K562 (cell line): ENCODE measurements around the gene VASH2. TPM values are rescaled to one million over a fixed set of nuclear protein-coding genes. Genes with fewer than 3 reads are reported as not detected.

Source experiments
- ATAC-seq: fragments of 200-7000 bp; cut with Tn5 transposase; 3 replicates; pipeline ENCODE4 v1.9.1; 2020; ENCODE audit warnings: moderate library complexity
- BruUV-seq: library from RNA; stranded (reverse); fragments of 400-500 nt; replicated peaks from 2 replicates; lab custom pipeline; 2021; lab: Mats Ljungman, UMichigan
- CTCF ChIA-PET: fragments of 300-600 bp; formaldehyde crosslinking; extraction: SDS; loops from one replicate; lab custom pipeline; 2021; ENCODE audit warnings: low intra/inter-chr PET ratio; lab: Yijun Ruan, JAX
- POLR2A ChIA-PET: fragments of 300-600, 350-650 bp; sonication (Branson Sonifier 250); formaldehyde crosslinking; extraction: SDS; loops from one replicate; lab custom pipeline; 2021; ENCODE audit warnings: antibody characterized with exemption, inconsistent platforms; lab: Yijun Ruan, JAX
- DNase-seq, 4 experiments: peaks; one replicate each; pipeline versions ENCODE4 v3.0.0 to v3.0.0-alpha.2; 2011 to 2018; ENCODE audit warnings: low spot score in 3 of 4, mixed read lengths in 3 of 4; ENCODE audit errors: extremely low read depth in 1 of 4
- FAIRE-seq: peaks from 2 replicates; lab custom pipeline; 2011; peaks lifted over from hg19 to GRCh38; lab: Jason Lieb, UNC
- H2AFZ ChIP-seq: 2 replicates; pipeline ENCODE4 v1.6.0; 2011; ENCODE audit warnings: low read depth, low read length, control low read depth, inconsistent platforms
- H3K27ac ChIP-seq: fragments of 200-600 bp; 3 replicates; pipeline ENCODE4 v1.8.0; 2011; ENCODE audit warnings: low read depth, mild to moderate bottlenecking, control low read depth, inconsistent platforms, low read length, moderate library complexity, mixed read lengths; ENCODE audit errors: extremely low read depth
- H3K27me3 ChIP-seq, 2 experiments: fragments of 300-600 bp in 1 of 2; 2 replicates in 1 of 2; 3 replicates in 1 of 2; pipeline versions ENCODE4 v1.6.0 to v1.8.0; 2011; ENCODE audit warnings: inconsistent platforms in 2 of 2, low read length in 2 of 2, mild to moderate bottlenecking in 1 of 2, mixed read lengths in 1 of 2, moderate library complexity in 1 of 2; ENCODE audit not compliant: control insufficient read depth in 2 of 2, insufficient read depth in 2 of 2
- H3K36me3 ChIP-seq: fragments of 300-600 bp; 3 replicates; pipeline ENCODE4 v1.8.0; 2011; ENCODE audit warnings: mild to moderate bottlenecking, low read length, inconsistent platforms; ENCODE audit not compliant: control insufficient read depth, insufficient read depth
- H3K4me1 ChIP-seq, 2 experiments: fragments of 200-600 bp in 1 of 2; replicated peaks in 1 of 2; 2 replicates in 1 of 2; 3 replicates in 1 of 2; pipeline versions ENCODE4 v1.5.1 to v1.8.0; 2011; ENCODE audit warnings: inconsistent platforms in 2 of 2, low read length in 2 of 2, mild to moderate bottlenecking in 1 of 2, mixed read lengths in 1 of 2, moderate library complexity in 1 of 2; ENCODE audit not compliant: control insufficient read depth in 2 of 2, insufficient read depth in 2 of 2
- H3K4me2 ChIP-seq: 2 replicates; pipeline ENCODE4 v1.6.1; 2011; ENCODE audit warnings: low read length, control low read depth, inconsistent platforms, mixed read lengths; ENCODE audit not compliant: insufficient read depth
- H3K4me3 ChIP-seq: fragments of 200-600 bp; sonication (generic), shearing (Covaris generic); 2 replicates; pipeline ENCODE4 v1.5.1; 2016; ENCODE audit warnings: control low read depth, inconsistent platforms
- H3K79me2 ChIP-seq: fragments of 200-600 bp; 3 replicates; pipeline ENCODE4 v1.8.0; 2011; ENCODE audit warnings: low read length, inconsistent platforms; ENCODE audit not compliant: control insufficient read depth, insufficient read depth
- H3K9ac ChIP-seq, 2 experiments: 2 replicates each; pipeline versions ENCODE4 v1.6.0 to v1.6.1; 2011; ENCODE audit warnings: low read depth in 2 of 2, low read length in 2 of 2, control low read depth in 1 of 2, inconsistent platforms in 1 of 2, mild to moderate bottlenecking in 1 of 2, mixed read lengths in 1 of 2; ENCODE audit not compliant: insufficient read depth in 1 of 2
- H3K9me1 ChIP-seq: one replicate; pipeline ENCODE4 v1.6.0; 2011; ENCODE audit warnings: inconsistent platforms, mild to moderate bottlenecking, low read length, moderate library complexity; ENCODE audit not compliant: control insufficient read depth, insufficient read depth
- H3K9me3 ChIP-seq: replicated peaks from 2 replicates; pipeline ENCODE4 v1.5.1; 2011; ENCODE audit warnings: low read depth, low read length, inconsistent platforms; ENCODE audit not compliant: control insufficient read depth, insufficient read depth
- H4K20me1 ChIP-seq: replicated peaks from 2 replicates; pipeline ENCODE4 v1.6.1; 2011; ENCODE audit warnings: low read length, inconsistent platforms, mixed read lengths; ENCODE audit not compliant: control insufficient read depth, insufficient read depth
- ATF4 ChIP-seq: fragments of 450-650 bp; formaldehyde crosslinking; IDR thresholded peaks from 2 replicates; pipeline ENCODE4 v1.4.0; 2022; ENCODE audit warnings: mild to moderate bottlenecking, moderate library complexity
- DIDO1 ChIP-seq: fragments of 450-650 bp; IDR thresholded peaks from 2 replicates; pipeline ENCODE4 v1.6.1; 2016; ENCODE audit warnings: low read depth, missing biosample characterization, missing genetic modification characterization
- E2F5 ChIP-seq: sonication (generic); formaldehyde crosslinking; IDR thresholded peaks from 2 replicates; pipeline ENCODE4 v1.8.0; 2022; ENCODE audit warnings: mild to moderate bottlenecking, missing genetic modification reagents
- ELF4 ChIP-seq: fragments of 450-650 bp; formaldehyde crosslinking; IDR thresholded peaks from 2 replicates; pipeline ENCODE4 v1.4.0; 2022; ENCODE audit warnings: missing genetic modification characterization
- ETV1 ChIP-seq: fragments of 450-650 bp; conservative IDR thresholded peaks from 2 replicates; pipeline ENCODE4 v1.6.1; 2016; ENCODE audit warnings: missing genetic modification characterization, control low read depth, low read depth, missing compliant biosample characterization
- EWSR1 ChIP-seq: fragments of 450-650 bp; IDR thresholded peaks from 2 replicates; pipeline ENCODE4 v1.6.1; 2018; ENCODE audit warnings: borderline replicate concordance, mild to moderate bottlenecking, low read depth, moderate library complexity; ENCODE audit not compliant: partially characterized antibody
- FOSL1 ChIP-seq: fragments of 200-800 bp; sonication (Bioruptor generic); conservative IDR thresholded peaks from 2 replicates; pipeline ENCODE4 v1.6.1; 2016; ENCODE audit warnings: missing genetic modification characterization, missing compliant biosample characterization
- HSF4 ChIP-seq: fragments of 250-450 bp; sonication (Bioruptor Pico); IDR thresholded peaks from 2 replicates; pipeline ENCODE4 v2.1.2; 2022; ENCODE audit warnings: mild to moderate bottlenecking, moderate library complexity, borderline replicate concordance
- MTA2 ChIP-seq: fragments of 450-650 bp; IDR thresholded peaks from 2 replicates; pipeline ENCODE4 v1.6.1; 2016; ENCODE audit warnings: low read depth
- RFX1 ChIP-seq: fragments of 450-650 bp; IDR thresholded peaks from 2 replicates; pipeline ENCODE4 v1.6.1; 2016; ENCODE audit warnings: mild to moderate bottlenecking, moderate library complexity
- SPI1 ChIP-seq: IDR thresholded peaks from 2 replicates; pipeline ENCODE4 v1.6.1; 2011; ENCODE audit warnings: low read depth, low read length, control low read depth, borderline replicate concordance
- ZNF224 ChIP-seq: sonication (generic); formaldehyde crosslinking; IDR thresholded peaks from 2 replicates; pipeline ENCODE4 v1.8.0; 2022; ENCODE audit warnings: mild to moderate bottlenecking, missing genetic modification reagents
- ZNF232 ChIP-seq: sonication (generic); formaldehyde crosslinking; IDR thresholded peaks from 2 replicates; pipeline ENCODE4 v1.8.0; 2022; ENCODE audit warnings: mild to moderate bottlenecking, missing genetic modification reagents
- ZNF785 ChIP-seq: fragments of 250-450 bp; sonication (Bioruptor Pico); IDR thresholded peaks from 2 replicates; pipeline ENCODE4 v1.4.0; 2020; ENCODE audit warnings: mild to moderate bottlenecking
- WGBS: fragments of 100-300 bp; shearing (Covaris generic); methylation state at CpG from one replicate; pipeline ENCODE4 v1.1.6; 2016; ENCODE audit warnings: low coverage, mixed read lengths; ENCODE audit not compliant: insufficient coverage; ENCODE audit errors: missing lambda C conversion rate; 5-methylcytosine and 5-hydroxymethylcytosine counted together
- in situ Hi-C: fragments of 300-500 bp; cut with MboI; formaldehyde crosslinking; loops from 4 replicates; pipeline ENCODE4 v1.15.0; 2018; ENCODE audit warnings: inconsistent platforms, mixed read lengths
- intact Hi-C: fragments of 100-400 bp; cut with micrococcal nuclease; formaldehyde crosslinking; loops from 2 replicates; pipeline ENCODE4 v1.14.2; 2022
- polyA plus RNA-seq, 8 experiments: library from polyadenylated mRNA; depleted of rRNA in 4 of 8; stranded (reverse) in 5 of 8; unstranded in 3 of 8; fragments of >200 nt; fragmentation: Nextera tagmentation in 2 of 8; fragmentation: Illumina TruSeq in 1 of 8; extraction: Ambion mirVana in 2 of 8; extraction: Trizol in 1 of 8; gene quantifications; 2 replicates each; pipeline versions ENCODE4 v1.2.1 to v1.2.3, GENCODE V29; 2011 to 2014; ENCODE audit warnings: inconsistent platforms in 1 of 8, missing spikeins in 1 of 8
- total RNA-seq, 7 experiments: library from RNA; depleted of rRNA in 6 of 7; stranded (reverse); fragments of >200 nt in 6 of 7; fragmentation: Illumina TruSeq in 2 of 7; extraction: Trizol in 2 of 7; gene quantifications; 2 replicates each; pipeline versions ENCODE4 v1.2.1 to v1.2.3, GENCODE V29; 2011 to 2021; ENCODE audit warnings: low replicate concordance in 1 of 7
- TF ChIP-seq, protein P1 (sequence below): sonication (generic); formaldehyde crosslinking; IDR thresholded peaks from 2 replicates; pipeline ENCODE4 v1.8.1; 2023; ENCODE audit warnings: mild to moderate bottlenecking, missing genetic modification reagents, moderate library complexity

VASH2 gene
- total and polyA plus RNA-seq, 9 of the 15 experiments (the other 6 are each of a cell fraction or from before 2014, with no cell fraction given), result 0.04 to 0.40 (median 0.10) TPM; not detected in 1

DNA sequence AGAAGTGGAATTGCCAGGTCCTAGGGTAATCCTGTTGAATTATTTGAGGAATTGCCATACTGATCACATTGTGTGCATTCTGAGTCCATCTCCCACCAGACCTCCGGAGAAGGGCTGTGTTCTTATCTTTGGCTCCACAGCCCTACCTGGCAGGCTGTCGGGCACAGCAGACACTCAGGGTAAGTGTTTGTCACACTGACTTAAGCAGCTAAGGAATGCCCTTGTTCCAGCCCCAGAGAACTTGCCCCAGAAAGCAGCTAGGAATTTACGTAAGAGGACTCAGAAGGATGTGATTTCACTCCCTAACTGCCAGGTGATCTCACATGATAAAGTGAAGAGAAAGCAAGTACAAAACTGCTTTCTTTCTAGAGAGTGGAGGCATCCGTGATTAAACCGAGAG, 21.0 kb downstream of the VASH2 start:
- 0% methylated on average over 5 of the region's 5 CpGs for WGBS
- in situ Hi-C loops, result no loop called here
- intact Hi-C loops, result no loop called here
- DNase-seq, result no peak
- Histone ChIP-seq H3K4me2 (no peak overlapping the region), H3K9me3 (0 out of 2 replicates have a peak, but pooled peaks cover 2% of the 10 kb centered on the region), H3K27ac (no peak overlapping the region), H3K4me1 (no peaks in the 10 kb centered on the region), H2AFZ (no peak overlapping the region), H3K4me3 (no peak overlapping the region), H3K27me3 (peaks cover 61 to 86% of the 10 kb centered on the region in 2 experiments), H3K36me3 (no peaks in the 10 kb centered on the region), H3K9me1 (peaks cover 3% of the 10 kb centered on the region), H3K9ac (no peak overlapping the region), H4K20me1 (peaks cover 8% of the 10 kb centered on the region), H3K79me2 (no peaks in the 10 kb centered on the region)
- ChIA-PET CTCF (interaction anchor here (0.6 kb wide), 1 partner anchor 38 kb away, joined by 3 read pairs; no protein-coding TSS in a partner anchor), POLR2A (interaction anchor here (0.8 to 1.6 kb wide), 2 partner anchors 21 to 27 kb away, joined by 3 to 5 read pairs; partner anchors contain the start of gene VASH2)
- TF ChIP-seq E2F5 (CRISPR knock-in tag) (no peak), ELF4 (CRISPR knock-in tag) (no peak), SPI1 (no peak), ZNF785 (CRISPR knock-in tag) (no peak), FOSL1 (no peak), EWSR1 (no peak), HSF4 (CRISPR knock-in tag) (no peak), ZNF224 (CRISPR knock-in tag) (no peak), ATF4 (no peak), DIDO1 (tag) (no peak), ETV1 (tag) (no peak), RFX1 (no peak), ZNF232 (CRISPR knock-in tag) (no peak), MTA2 (no peak)
- TF ChIP-seq, protein P1, sequence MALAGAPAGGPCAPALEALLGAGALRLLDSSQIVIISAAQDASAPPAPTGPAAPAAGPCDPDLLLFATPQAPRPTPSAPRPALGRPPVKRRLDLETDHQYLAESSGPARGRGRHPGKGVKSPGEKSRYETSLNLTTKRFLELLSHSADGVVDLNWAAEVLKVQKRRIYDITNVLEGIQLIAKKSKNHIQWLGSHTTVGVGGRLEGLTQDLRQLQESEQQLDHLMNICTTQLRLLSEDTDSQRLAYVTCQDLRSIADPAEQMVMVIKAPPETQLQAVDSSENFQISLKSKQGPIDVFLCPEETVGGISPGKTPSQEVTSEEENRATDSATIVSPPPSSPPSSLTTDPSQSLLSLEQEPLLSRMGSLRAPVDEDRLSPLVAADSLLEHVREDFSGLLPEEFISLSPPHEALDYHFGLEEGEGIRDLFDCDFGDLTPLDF, result no peak
- FAIRE-seq, result no peak
- no TSS peak for BruUV-seq
- no peak for ATAC-seq
